ENCODE data around the gene A3GALT2.
"Not testable (repeated sequence)": the region's sequence is repeated elsewhere in the genome, so short reads cannot be mapped to it uniquely, and the experiment has no call there.

A3GALT2 gene

GRCh38 chr1:33290615-33291014 is 30.3 kb downstream of the A3GALT2 start:
- DNase-seq: not testable (repeated sequence)

- no peak for DNase-seq
Measured at GRCh38 chr1:33289858-33290154, 31.1 kb downstream of the A3GALT2 start.

- no peak for DNase-seq
Measured at GRCh38 chr1:33288976-33289857, 31.7 kb downstream of the A3GALT2 start.

- no peak for DNase-seq
Measured at GRCh38 chr1:33287317-33287716, 33.6 kb downstream of the A3GALT2 start.

- no peak for DNase-seq
Measured at GRCh38 chr1:33286451-33287185, 34.3 kb downstream of the A3GALT2 start.

- DNase-seq: no peak
Measured at GRCh38 chr1:33284049-33284448, 36.8 kb downstream of the A3GALT2 start.

GRCh38 chr1:33282791-33283190 is 38.1 kb downstream of the A3GALT2 start:
- DNase-seq: no peak

- no peak for DNase-seq
Measured at GRCh38 chr1:33281554-33282303, 39.2 kb downstream of the A3GALT2 start.

- no peak for DNase-seq
Measured at GRCh38 chr1:33280091-33280661, 40.7 kb downstream of the A3GALT2 start.

GRCh38 chr1:33277488-33278084 is 43.3 kb downstream of the A3GALT2 start:
- no peak for DNase-seq

GRCh38 chr1:33276573-33277298 is 44.2 kb downstream of the A3GALT2 start:
- no peak for DNase-seq

GRCh38 chr1:33275706-33276572 is 45.0 kb downstream of the A3GALT2 start:
- DNase-seq: no peak

GRCh38 chr1:33275195-33275594 is 45.7 kb downstream of the A3GALT2 start:
- DNase-seq: no peak

- no peak for DNase-seq
Measured at GRCh38 chr1:33274446-33274845, 46.5 kb downstream of the A3GALT2 start.

GRCh38 chr1:33273961-33274371 is 46.9 kb downstream of the A3GALT2 start:
- no peak for DNase-seq

GRCh38 chr1:33273406-33273805 is 47.5 kb downstream of the A3GALT2 start:
- no peak for DNase-seq

- no peak for DNase-seq
Measured at GRCh38 chr1:33272930-33273329, 48.0 kb downstream of the A3GALT2 start.

- DNase-seq: no peak
Measured at GRCh38 chr1:33272509-33272908, 48.4 kb downstream of the A3GALT2 start.

GRCh38 chr1:33271666-33272505 is 49.0 kb downstream of the A3GALT2 start:
- no peak for DNase-seq

GRCh38 chr1:33270808-33271465 is 50.0 kb downstream of the A3GALT2 start:
- DNase-seq: no peak
